ENCODE results near the gene SCN9A.

Gene SCN9A

DNA sequence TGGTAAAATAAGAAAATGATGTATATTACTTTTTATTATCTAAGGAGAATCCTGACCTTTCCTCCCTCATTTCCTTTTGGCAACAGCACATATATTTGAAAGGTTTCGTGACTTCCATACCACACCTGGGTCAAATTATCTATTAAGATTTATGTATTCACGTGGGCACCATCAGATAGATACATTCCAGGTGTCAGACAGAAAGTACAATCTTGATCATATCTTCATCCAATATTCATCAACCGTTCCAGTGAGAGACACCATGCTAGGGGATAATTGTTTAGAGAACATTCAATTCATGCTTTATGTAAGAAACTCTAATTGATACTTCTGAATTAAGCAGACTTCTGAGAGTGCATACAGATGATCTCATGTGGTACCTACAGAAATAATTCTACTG lies 73.7 kb downstream of the SCN9A start:
- DNase-seq: no peak
- no peak overlapping the region for H3K27ac ChIP-seq (ENCODE audit: low read length)
- H3K27me3 ChIP-seq (replicated peaks; ENCODE audit: insufficient read depth, low read length): no peaks in the 10 kb centered on the region
- TF ChIP-seq, protein P1, sequence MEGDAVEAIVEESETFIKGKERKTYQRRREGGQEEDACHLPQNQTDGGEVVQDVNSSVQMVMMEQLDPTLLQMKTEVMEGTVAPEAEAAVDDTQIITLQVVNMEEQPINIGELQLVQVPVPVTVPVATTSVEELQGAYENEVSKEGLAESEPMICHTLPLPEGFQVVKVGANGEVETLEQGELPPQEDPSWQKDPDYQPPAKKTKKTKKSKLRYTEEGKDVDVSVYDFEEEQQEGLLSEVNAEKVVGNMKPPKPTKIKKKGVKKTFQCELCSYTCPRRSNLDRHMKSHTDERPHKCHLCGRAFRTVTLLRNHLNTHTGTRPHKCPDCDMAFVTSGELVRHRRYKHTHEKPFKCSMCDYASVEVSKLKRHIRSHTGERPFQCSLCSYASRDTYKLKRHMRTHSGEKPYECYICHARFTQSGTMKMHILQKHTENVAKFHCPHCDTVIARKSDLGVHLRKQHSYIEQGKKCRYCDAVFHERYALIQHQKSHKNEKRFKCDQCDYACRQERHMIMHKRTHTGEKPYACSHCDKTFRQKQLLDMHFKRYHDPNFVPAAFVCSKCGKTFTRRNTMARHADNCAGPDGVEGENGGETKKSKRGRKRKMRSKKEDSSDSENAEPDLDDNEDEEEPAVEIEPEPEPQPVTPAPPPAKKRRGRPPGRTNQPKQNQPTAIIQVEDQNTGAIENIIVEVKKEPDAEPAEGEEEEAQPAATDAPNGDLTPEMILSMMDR (IDR thresholded peaks at IDR 0.05; ENCODE audit: low read length): no peak
- TF ChIP-seq EZH2 (optimal IDR thresholded peaks at IDR 0.05; ENCODE audit: low read depth, low read length) (no peak), EZH2phosphoT487 (IDR thresholded peaks at IDR 0.05; ENCODE audit: low read length) (no peak)
- no peaks in the 10 kb centered on the region for H3K4me1 ChIP-seq (ENCODE audit: low read length)
- no peak overlapping the region for H3K4me3 ChIP-seq (ENCODE audit: low read length)
- H3F3A ChIP-seq (ENCODE audit: insufficient read depth, low read length): no peaks in the 10 kb centered on the region
- no peaks in the 10 kb centered on the region for H3K9me3 ChIP-seq (replicated peaks; ENCODE audit: insufficient read depth, low read length)
- no peak overlapping the region for H3K4me2 ChIP-seq (ENCODE audit: low read depth, low read length)
- H4K20me1 ChIP-seq (ENCODE audit: insufficient read depth, low read length): no peaks in the 10 kb centered on the region; the same call in 1 of the 2 replicates
- H3K9me2 ChIP-seq (replicated peaks; ENCODE audit: insufficient read depth, low read length): no peaks in the 10 kb centered on the region
- no peaks in the 10 kb centered on the region for H3K79me2 ChIP-seq (ENCODE audit: low read length)
- no peaks in the 10 kb centered on the region for H3K36me3 ChIP-seq (replicated peaks; ENCODE audit: insufficient read depth, low read length)
- no peak overlapping the region for H2AFZ ChIP-seq (ENCODE audit: low read length)
- H3K9ac ChIP-seq (ENCODE audit: low read length): no peak overlapping the region

DNA sequence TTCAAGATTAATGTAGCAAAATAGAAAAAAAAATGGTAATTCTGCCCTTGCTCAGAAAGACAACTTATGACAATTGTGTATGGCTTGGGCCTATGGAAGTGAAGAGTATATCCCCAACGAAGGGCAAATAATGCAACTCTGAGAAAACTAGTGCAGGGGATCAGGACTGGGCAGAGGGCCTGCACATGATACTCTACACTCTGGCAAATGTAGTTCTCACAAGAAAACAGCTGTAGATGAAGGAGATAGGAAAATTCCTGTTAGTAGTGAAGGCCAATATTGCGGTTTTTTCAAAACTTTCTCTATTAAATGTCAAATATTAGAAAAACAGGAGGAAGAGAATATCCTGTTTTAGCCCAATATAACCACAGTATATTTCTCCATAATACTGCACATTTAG lies 77.8 kb downstream of the SCN9A start:
- no peak overlapping the region for H3K9ac ChIP-seq (ENCODE audit: low read length)
- no peaks in the 10 kb centered on the region for H3K36me3 ChIP-seq (replicated peaks; ENCODE audit: insufficient read depth, low read length)
- no peaks in the 10 kb centered on the region for H3K79me2 ChIP-seq (ENCODE audit: low read length)
- no peak overlapping the region for H2AFZ ChIP-seq (ENCODE audit: low read length)
- no peaks in the 10 kb centered on the region for H3K4me1 ChIP-seq (ENCODE audit: low read length)
- H3K27me3 ChIP-seq (replicated peaks; ENCODE audit: insufficient read depth, low read length): no peaks in the 10 kb centered on the region
- no peak for TF ChIP-seq EZH2phosphoT487 (IDR thresholded peaks at IDR 0.05; ENCODE audit: low read length)
- DNase-seq: no peak
- no peaks in the 10 kb centered on the region; the same call in 1 of the 2 replicates for H4K20me1 ChIP-seq (ENCODE audit: insufficient read depth, low read length)
- no peaks in the 10 kb centered on the region for H3K9me3 ChIP-seq (replicated peaks; ENCODE audit: insufficient read depth, low read length)
- no peak overlapping the region for H3K4me3 ChIP-seq (ENCODE audit: low read length)
- no peaks in the 10 kb centered on the region for H3K9me2 ChIP-seq (replicated peaks; ENCODE audit: insufficient read depth, low read length)
- H3F3A ChIP-seq (ENCODE audit: insufficient read depth, low read length): no peaks in the 10 kb centered on the region
- no peak overlapping the region for H3K4me2 ChIP-seq (ENCODE audit: low read depth, low read length)
- H3K27ac ChIP-seq (ENCODE audit: low read length): no peak overlapping the region

DNA sequence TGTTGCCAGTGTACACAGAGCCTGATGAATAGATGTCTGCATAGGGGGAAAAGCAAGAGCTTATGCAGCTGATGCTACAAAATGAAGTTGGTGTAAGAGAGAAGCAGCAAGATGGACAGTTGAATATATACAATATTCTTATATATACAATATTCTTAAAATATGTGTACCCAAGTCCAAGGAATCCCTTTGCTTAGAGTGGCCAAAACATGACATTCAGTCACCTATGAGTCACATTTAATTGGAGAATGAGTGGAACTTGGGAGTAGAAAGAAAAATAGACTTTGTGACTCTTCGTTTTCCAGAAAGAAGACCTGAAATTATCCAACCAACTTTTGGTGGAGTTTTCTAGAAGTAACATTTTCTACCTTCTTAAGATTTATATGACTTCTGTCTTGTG lies 81.8 kb downstream of the SCN9A start:
- H3F3A ChIP-seq (ENCODE audit: insufficient read depth, low read length): no peaks in the 10 kb centered on the region
- no peak for TF ChIP-seq EZH2 (optimal IDR thresholded peaks at IDR 0.05; ENCODE audit: low read depth, low read length)
- TF ChIP-seq, protein P1 (IDR thresholded peaks at IDR 0.05; ENCODE audit: low read length): no peak
- TF ChIP-seq EZH2phosphoT487 (IDR thresholded peaks at IDR 0.05; ENCODE audit: low read length): no peak
- H2AFZ ChIP-seq (ENCODE audit: low read length): no peak overlapping the region
- H3K4me2 ChIP-seq (ENCODE audit: low read depth, low read length): no peak overlapping the region
- H3K9me2 ChIP-seq (replicated peaks; ENCODE audit: insufficient read depth, low read length): no peaks in the 10 kb centered on the region
- DNase-seq: no peak
- H3K27ac ChIP-seq (ENCODE audit: low read length): no peak overlapping the region
- no peaks in the 10 kb centered on the region for H3K79me2 ChIP-seq (ENCODE audit: low read length)
- no peak overlapping the region for H3K4me3 ChIP-seq (ENCODE audit: low read length)
- no peak overlapping the region for H3K9ac ChIP-seq (ENCODE audit: low read length)
- no peaks in the 10 kb centered on the region for H3K4me1 ChIP-seq (ENCODE audit: low read length)
- H3K36me3 ChIP-seq (replicated peaks; ENCODE audit: insufficient read depth, low read length): no peaks in the 10 kb centered on the region
- no peaks in the 10 kb centered on the region for H3K9me3 ChIP-seq (replicated peaks; ENCODE audit: insufficient read depth, low read length)
- H3K27me3 ChIP-seq (replicated peaks; ENCODE audit: insufficient read depth, low read length): no peaks in the 10 kb centered on the region
- H4K20me1 ChIP-seq (ENCODE audit: insufficient read depth, low read length): no peaks in the 10 kb centered on the region; the same call in 1 of the 2 replicates

DNA sequence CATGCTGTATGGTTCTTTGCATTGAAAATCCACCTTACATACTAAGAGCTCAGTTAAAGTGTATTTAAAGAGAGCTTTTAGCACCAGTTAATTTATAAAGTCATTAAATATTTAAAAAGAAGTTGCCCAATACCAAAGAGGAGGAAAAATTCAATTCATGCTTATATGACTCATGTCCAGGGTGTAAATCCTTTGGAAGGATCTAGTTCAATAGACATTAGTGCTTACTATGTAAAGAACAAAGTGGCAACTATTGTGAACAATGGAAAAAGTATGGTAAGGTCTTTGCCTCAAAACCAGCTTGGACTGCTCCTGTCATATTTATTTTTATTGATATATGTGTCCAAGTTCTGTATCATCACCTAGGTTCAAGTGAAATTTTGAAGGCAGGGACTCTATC lies 90.5 kb downstream of the SCN9A start:
- no peaks in the 10 kb centered on the region for H3K9me2 ChIP-seq (replicated peaks; ENCODE audit: insufficient read depth, low read length)
- H3K36me3 ChIP-seq (replicated peaks; ENCODE audit: insufficient read depth, low read length): no peaks in the 10 kb centered on the region
- no peaks in the 10 kb centered on the region for H3K27me3 ChIP-seq (replicated peaks; ENCODE audit: insufficient read depth, low read length)
- no peak overlapping the region for H3K27ac ChIP-seq (ENCODE audit: low read length)
- H3K4me2 ChIP-seq (ENCODE audit: low read depth, low read length): no peak overlapping the region
- no peaks in the 10 kb centered on the region for H4K20me1 ChIP-seq (ENCODE audit: insufficient read depth, low read length)
- H3K9me3 ChIP-seq (replicated peaks; ENCODE audit: insufficient read depth, low read length): no peaks in the 10 kb centered on the region
- H3K4me1 ChIP-seq (ENCODE audit: low read length): no peaks in the 10 kb centered on the region
- TF ChIP-seq EZH2 (optimal IDR thresholded peaks at IDR 0.05; ENCODE audit: low read depth, low read length) (no peak), EZH2phosphoT487 (IDR thresholded peaks at IDR 0.05; ENCODE audit: low read length) (no peak)
- TF ChIP-seq, protein P1 (IDR thresholded peaks at IDR 0.05; ENCODE audit: low read length): no peak
- H3K9ac ChIP-seq (ENCODE audit: low read length): no peak overlapping the region
- H2AFZ ChIP-seq (ENCODE audit: low read length): no peak overlapping the region
- no peaks in the 10 kb centered on the region for H3F3A ChIP-seq (ENCODE audit: insufficient read depth, low read length)
- DNase-seq: no peak
- H3K79me2 ChIP-seq (ENCODE audit: low read length): no peaks in the 10 kb centered on the region
- H3K4me3 ChIP-seq (ENCODE audit: low read length): no peak overlapping the region

Measured in MM.1S (cell line).